Measurements from ENCODE around the gene SAP30BP.

The SAP30BP gene

GRCh38 chr17:75755205-75755901 is 88.2 kb downstream of the SAP30BP start:
- no peak overlapping the region for H3K4me3 ChIP-seq (replicated peaks in 1 of 2; ENCODE audit: low read depth in 2 of 2, low read length in 2 of 2)
- no peak for DNase-seq (ENCODE audit: low read depth in 2 of 2)
- no peak for TF ChIP-seq CTCF (IDR thresholded peaks at IDR 0.05; ENCODE audit: low read depth, low read length)

GRCh38 chr17:75755990-75756389 is 88.9 kb downstream of the SAP30BP start:
- H3K4me3 ChIP-seq (replicated peaks in 1 of 2; ENCODE audit: low read depth in 2 of 2, low read length in 2 of 2), result no peak overlapping the region
- no peak for TF ChIP-seq CTCF (IDR thresholded peaks at IDR 0.05; ENCODE audit: low read depth, low read length)
- no peak for DNase-seq (ENCODE audit: low read depth in 2 of 2)

- no peak for DNase-seq (ENCODE audit: low read depth in 2 of 2)
- no peak overlapping the region for H3K4me3 ChIP-seq (replicated peaks in 1 of 2; ENCODE audit: low read depth in 2 of 2, low read length in 2 of 2)
- TF ChIP-seq CTCF (IDR thresholded peaks at IDR 0.05; ENCODE audit: low read depth, low read length), result no peak
Measured at GRCh38 chr17:75756451-75757085, 89.4 kb downstream of the SAP30BP start.

- no peak overlapping the region for H3K4me3 ChIP-seq (replicated peaks in 1 of 2; ENCODE audit: low read depth in 2 of 2, low read length in 2 of 2)
- DNase-seq (ENCODE audit: low read depth in 2 of 2), result no peak
- no peak for TF ChIP-seq CTCF (IDR thresholded peaks at IDR 0.05; ENCODE audit: low read depth, low read length)
Measured at GRCh38 chr17:75757086-75757681, 90.0 kb downstream of the SAP30BP start.
